ENCODE results near the gene PRDM5.
"Not testable (repeated sequence)": the region's sequence is repeated elsewhere in the genome, so short reads cannot be mapped to it uniquely, and the experiment has no call there.

The PRDM5 gene

GRCh38 chr4:120753854-120754253 is 168.7 kb downstream of the PRDM5 start:
- DNase-seq (ENCODE audit: low spot score): no peak

- DNase-seq (ENCODE audit: low spot score): no peak
These were observed 172.4 kb downstream of the PRDM5 start for GRCh38 chr4:120750152-120750525.

- no peak for DNase-seq (ENCODE audit: low spot score)
These were observed 172.9 kb downstream of the PRDM5 start for GRCh38 chr4:120749445-120750151.

GRCh38 chr4:120741636-120742035 is 180.9 kb downstream of the PRDM5 start:
- not testable (repeated sequence) for DNase-seq (ENCODE audit: low spot score)

GRCh38 chr4:120736312-120736711 is 186.2 kb downstream of the PRDM5 start:
- no peak for DNase-seq (ENCODE audit: low spot score)

- no peak for DNase-seq (ENCODE audit: low spot score)
These were observed 188.6 kb downstream of the PRDM5 start for GRCh38 chr4:120733968-120734367.

GRCh38 chr4:120733054-120733453 is 189.5 kb downstream of the PRDM5 start:
- no peak for DNase-seq (ENCODE audit: low spot score)

GRCh38 chr4:120731561-120731960 is 191.0 kb downstream of the PRDM5 start:
- no peak for DNase-seq (ENCODE audit: low spot score)

GRCh38 chr4:120730777-120731320 is 191.7 kb downstream of the PRDM5 start:
- no peak for DNase-seq (ENCODE audit: low spot score)

- DNase-seq (ENCODE audit: low spot score): no peak
These were observed 193.4 kb downstream of the PRDM5 start for GRCh38 chr4:120728892-120729675.

GRCh38 chr4:120725639-120726580 is 196.6 kb downstream of the PRDM5 start:
- no peak for DNase-seq (ENCODE audit: low spot score)

- no peak for DNase-seq (ENCODE audit: low spot score)
These were observed 197.9 kb downstream of the PRDM5 start for GRCh38 chr4:120724656-120725055.

GRCh38 chr4:120723986-120724385 is 198.5 kb downstream of the PRDM5 start:
- DNase-seq (ENCODE audit: low spot score): no peak

GRCh38 chr4:120723105-120723504 is 199.4 kb downstream of the PRDM5 start:
- no peak for DNase-seq (ENCODE audit: low spot score)

GRCh38 chr4:120722655-120723054 is 199.9 kb downstream of the PRDM5 start:
- DNase-seq (ENCODE audit: low spot score): no peak

- DNase-seq (ENCODE audit: low spot score): no peak
These were observed 202.1 kb downstream of the PRDM5 start for GRCh38 chr4:120720354-120720934.

- DNase-seq (ENCODE audit: low spot score): peak; percentile 10
These were observed 203.5 kb downstream of the PRDM5 start for GRCh38 chr4:120718979-120719566.

- no peak for DNase-seq (ENCODE audit: low spot score)
These were observed 206.2 kb downstream of the PRDM5 start for GRCh38 chr4:120716346-120716745.

GRCh38 chr4:120714417-120715010 is 208.0 kb downstream of the PRDM5 start:
- no peak for DNase-seq (ENCODE audit: low spot score)

- no peak for DNase-seq (ENCODE audit: low spot score)
These were observed 212.5 kb downstream of the PRDM5 start for GRCh38 chr4:120709991-120710390.

- no peak for DNase-seq (ENCODE audit: low spot score)
These were observed 218.0 kb downstream of the PRDM5 start for GRCh38 chr4:120704538-120704937.

All from HuH-7 (cell line).